GM12864 (cell line): ENCODE data around the gene BDKRB1.

Experiments used
- DNase-seq: peaks from one replicate; pipeline ENCODE4 v3.0.0-alpha.2; 2011; ENCODE audit warnings: low read depth
- H3K4me3 ChIP-seq: 2 replicates; pipeline ENCODE4 v1.5.1; 2011; ENCODE audit warnings: mild to moderate bottlenecking, low read depth, low read length, control low read depth
- CTCF ChIP-seq: IDR thresholded peaks from 2 replicates; pipeline ENCODE4 v1.5.1; 2011; ENCODE audit warnings: low read depth, mild to moderate bottlenecking, moderate library complexity, low read length, control low read depth, inconsistent platforms; ENCODE audit errors: missing control alignments

BDKRB1 gene

GRCh38 chr14:96255501-96256366, at the start of gene BDKRB1:
BDKRB1 (plus strand) TSS chr14:96256210; CDS start chr14:96263683, 7,473 bp downstream.
- TF ChIP-seq CTCF: no peak
- H3K4me3 ChIP-seq: no peak within 1 kb of the TSS
- DNase-seq: no peak

GRCh38 chr14:96206461-96206860, 49.5 kb upstream of the BDKRB1 start:
- no peak overlapping the region for H3K4me3 ChIP-seq
- TF ChIP-seq CTCF: no peak
- no peak for DNase-seq

GRCh38 chr14:96207686-96208085, 48.3 kb upstream of the BDKRB1 start:
- no peak overlapping the region for H3K4me3 ChIP-seq
- DNase-seq: no peak
- no peak for TF ChIP-seq CTCF

- DNase-seq: no peak
- TF ChIP-seq CTCF: no peak
- no peak overlapping the region for H3K4me3 ChIP-seq
Measured at GRCh38 chr14:96208739-96209138, 47.3 kb upstream of the BDKRB1 start.

- no peak for TF ChIP-seq CTCF
- H3K4me3 ChIP-seq: no peak overlapping the region
- no peak for DNase-seq
Measured at GRCh38 chr14:96212140-96212539, 43.9 kb upstream of the BDKRB1 start.

- no peak overlapping the region for H3K4me3 ChIP-seq
- DNase-seq: no peak
- no peak for TF ChIP-seq CTCF
Measured at GRCh38 chr14:96212896-96213295, 43.1 kb upstream of the BDKRB1 start.
